Esophagus squamous epithelium (tissue), 4 donors: ENCODE results near the gene RAPGEF4.

Experiments
- POLR2A ChIP-seq, 4 donors: fragments of 450-650 bp; IDR thresholded peaks; one replicate each; pipeline ENCODE4 v1.6.1; 2017; ENCODE audit warnings: antibody characterized with exemption in 4 of 4, mild to moderate bottlenecking in 4 of 4, moderate library complexity in 3 of 4
- TF ChIP-seq, protein P1 (sequence below), 6 experiments: fragments of 450-650 bp in 4 of 6; fragments of 200-600 bp in 2 of 6; sonication (generic) in 2 of 6; IDR thresholded peaks; one replicate each; pipeline ENCODE4 v1.5.1; 2016 to 2019; ENCODE audit warnings: antibody characterized with exemption in 6 of 6, mild to moderate bottlenecking in 4 of 6, moderate library complexity in 4 of 6

DNA sequence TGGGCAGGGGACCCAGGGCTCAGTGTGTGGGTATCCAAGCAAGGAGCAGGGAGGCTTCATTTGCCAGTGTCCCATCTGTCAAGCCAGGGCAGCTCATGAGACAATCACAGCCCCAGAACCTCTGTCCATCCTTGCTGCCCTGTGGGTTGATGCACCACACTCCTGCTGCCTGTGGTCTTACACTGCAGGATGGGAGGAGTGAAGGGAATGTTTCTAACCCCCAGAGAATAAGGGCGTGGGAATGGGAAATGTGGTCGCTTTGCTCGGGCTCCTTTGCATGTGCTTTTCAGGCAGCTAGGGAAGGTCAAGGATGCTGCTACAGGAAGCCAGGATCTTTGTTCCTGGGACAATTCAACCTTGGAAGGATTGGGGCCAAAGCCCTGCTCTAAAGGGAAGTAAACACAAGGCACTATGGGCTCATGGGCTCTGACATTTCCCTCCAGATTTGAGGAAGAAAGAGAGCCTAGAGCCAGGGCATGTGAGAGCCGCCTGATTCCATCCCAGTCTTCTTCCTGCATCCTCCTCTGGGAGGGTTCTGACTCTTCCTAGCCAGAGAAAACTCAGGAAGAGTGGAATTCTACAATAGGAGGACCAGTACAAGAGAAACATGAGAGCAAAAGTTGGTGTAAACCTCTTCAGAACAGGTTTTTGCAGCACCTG is 321.2 kb downstream of the RAPGEF4 start:
- TF ChIP-seq, protein P1, sequence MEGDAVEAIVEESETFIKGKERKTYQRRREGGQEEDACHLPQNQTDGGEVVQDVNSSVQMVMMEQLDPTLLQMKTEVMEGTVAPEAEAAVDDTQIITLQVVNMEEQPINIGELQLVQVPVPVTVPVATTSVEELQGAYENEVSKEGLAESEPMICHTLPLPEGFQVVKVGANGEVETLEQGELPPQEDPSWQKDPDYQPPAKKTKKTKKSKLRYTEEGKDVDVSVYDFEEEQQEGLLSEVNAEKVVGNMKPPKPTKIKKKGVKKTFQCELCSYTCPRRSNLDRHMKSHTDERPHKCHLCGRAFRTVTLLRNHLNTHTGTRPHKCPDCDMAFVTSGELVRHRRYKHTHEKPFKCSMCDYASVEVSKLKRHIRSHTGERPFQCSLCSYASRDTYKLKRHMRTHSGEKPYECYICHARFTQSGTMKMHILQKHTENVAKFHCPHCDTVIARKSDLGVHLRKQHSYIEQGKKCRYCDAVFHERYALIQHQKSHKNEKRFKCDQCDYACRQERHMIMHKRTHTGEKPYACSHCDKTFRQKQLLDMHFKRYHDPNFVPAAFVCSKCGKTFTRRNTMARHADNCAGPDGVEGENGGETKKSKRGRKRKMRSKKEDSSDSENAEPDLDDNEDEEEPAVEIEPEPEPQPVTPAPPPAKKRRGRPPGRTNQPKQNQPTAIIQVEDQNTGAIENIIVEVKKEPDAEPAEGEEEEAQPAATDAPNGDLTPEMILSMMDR (IDR thresholded peaks at IDR 0.05), result no peak
- TF ChIP-seq POLR2A (IDR thresholded peaks at IDR 0.05), result no peak
